OCI-LY1 (cell line): Measurements from ENCODE around the gene ALPI.

Source experiments
- H2AFZ ChIP-seq: fragments of 200-600 bp; sonication (generic), shearing (Covaris generic); 2 replicates; pipeline ENCODE4 v1.6.0; 2014; ENCODE audit warnings: antibody characterized with exemption, mild to moderate bottlenecking, low read length
- H3F3A ChIP-seq: fragments of 200-600 bp; sonication (generic), shearing (Covaris generic); 2 replicates; pipeline ENCODE4 v1.6.0; 2014; ENCODE audit warnings: mild to moderate bottlenecking, antibody characterized with exemption, low read length, moderate library complexity; ENCODE audit not compliant: insufficient read depth
- H3K27ac ChIP-seq: fragments of 200-600 bp; sonication (generic); 2 replicates; pipeline ENCODE4 v1.5.1; 2014; ENCODE audit warnings: low read length, mixed run types, mild to moderate bottlenecking, low read depth; ENCODE audit not compliant: poor library complexity, severe bottlenecking
- H3K27me3 ChIP-seq: fragments of 200-600 bp; sonication (generic); 2 replicates; pipeline ENCODE4 v1.6.0; 2014; ENCODE audit warnings: antibody characterized with exemption, mild to moderate bottlenecking, low read length, moderate library complexity; ENCODE audit not compliant: insufficient read depth
- H3K36me3 ChIP-seq: fragments of 200-600 bp; sonication (generic); 2 replicates; pipeline ENCODE4 v1.6.1; 2014; ENCODE audit warnings: mild to moderate bottlenecking, antibody characterized with exemption, low read length, moderate library complexity, mixed read lengths; ENCODE audit not compliant: insufficient read depth
- H3K4me1 ChIP-seq: fragments of 200-600 bp; sonication (generic); 2 replicates; pipeline ENCODE4 v1.5.1; 2014; ENCODE audit warnings: mild to moderate bottlenecking, low read length, moderate library complexity; ENCODE audit not compliant: insufficient read depth, severe bottlenecking
- H3K4me2 ChIP-seq: fragments of 200-600 bp; sonication (generic), shearing (Covaris generic); 2 replicates; pipeline ENCODE4 v1.6.1; 2014; ENCODE audit warnings: low read length
- H3K4me3 ChIP-seq: fragments of 200-600 bp; sonication (generic); 2 replicates; pipeline ENCODE4 v1.5.1; 2014; ENCODE audit warnings: low read length, low read depth, mild to moderate bottlenecking, mixed read lengths; ENCODE audit not compliant: poor library complexity, severe bottlenecking
- H3K79me2 ChIP-seq: fragments of 200-600 bp; shearing (Covaris generic); 2 replicates; pipeline ENCODE4 v1.6.1; 2016; ENCODE audit warnings: mixed run types, low read length, mixed read lengths; ENCODE audit not compliant: insufficient read depth
- H3K9ac ChIP-seq: fragments of 200-600 bp; sonication (generic), shearing (Covaris generic); 2 replicates; pipeline ENCODE4 v1.6.1; 2014; ENCODE audit warnings: mild to moderate bottlenecking, low read length, mixed read lengths
- H3K9me2 ChIP-seq: fragments of 200-600 bp; sonication (generic), shearing (Covaris generic); 2 replicates; pipeline ENCODE4 v1.6.1; 2014; ENCODE audit warnings: low read depth, mild to moderate bottlenecking, low read length, mixed read lengths
- H3K9me3 ChIP-seq: fragments of 200-600 bp; shearing (Covaris generic); 2 replicates; pipeline ENCODE4 v1.6.1; 2014; ENCODE audit warnings: low read length, mixed read lengths
- H4K20me1 ChIP-seq: fragments of 200-600 bp; sonication (generic), shearing (Covaris generic); 2 replicates; pipeline ENCODE4 v1.6.0; 2016; ENCODE audit warnings: mild to moderate bottlenecking, low read length; ENCODE audit not compliant: insufficient read depth
- CTCF ChIP-seq: fragments of 200-600 bp; sonication (generic), shearing (Covaris generic); IDR thresholded peaks from 2 replicates; pipeline ENCODE4 v1.5.1; 2017; ENCODE audit warnings: mild to moderate bottlenecking, antibody characterized with exemption, low read length, moderate library complexity, mixed read lengths
- EZH2 ChIP-seq: fragments of 200-600 bp; sonication (generic), shearing (Covaris generic); IDR thresholded peaks from 2 replicates; pipeline ENCODE4 v1.8.0; 2017; ENCODE audit warnings: borderline replicate concordance, mixed run types, mild to moderate bottlenecking, antibody characterized with exemption, low read length, moderate library complexity, mixed read lengths

ALPI gene

GRCh38 chr2:232494542-232494941, 38.6 kb downstream of the ALPI start:
- no peak overlapping the region for H3K27ac ChIP-seq
- TF ChIP-seq CTCF (no peak), EZH2 (no peak)
- no peaks in the 10 kb centered on the region for H3K9me2 ChIP-seq
- H3K27me3 ChIP-seq, result no peaks in the 10 kb centered on the region; the same call in none of the 2 replicates
- no peak overlapping the region for H3K9ac ChIP-seq
- no peaks in the 10 kb centered on the region for H3K4me1 ChIP-seq
- H3K79me2 ChIP-seq, result no peaks in the 10 kb centered on the region
- no peaks in the 10 kb centered on the region for H3K36me3 ChIP-seq
- H2AFZ ChIP-seq, result no peak overlapping the region
- no peaks in the 10 kb centered on the region for H3K9me3 ChIP-seq
- no peaks in the 10 kb centered on the region for H4K20me1 ChIP-seq
- no peak overlapping the region for H3K4me2 ChIP-seq
- no peak overlapping the region for H3K4me3 ChIP-seq
- H3F3A ChIP-seq, result no peaks in the 10 kb centered on the region

GRCh38 chr2:232495292-232495691, 39.3 kb downstream of the ALPI start:
- Histone ChIP-seq H2AFZ (no peak overlapping the region), H3K9ac (no peak overlapping the region), H3K9me3 (no peaks in the 10 kb centered on the region), H3K79me2 (no peaks in the 10 kb centered on the region), H3K36me3 (no peaks in the 10 kb centered on the region), H3K4me3 (no peak overlapping the region), H3K27ac (no peak overlapping the region), H3K4me1 (no peaks in the 10 kb centered on the region), H3K4me2 (no peak overlapping the region), H3K27me3 (no peaks in the 10 kb centered on the region; the same call in none of the 2 replicates), H4K20me1 (no peaks in the 10 kb centered on the region), H3K9me2 (no peaks in the 10 kb centered on the region), H3F3A (no peaks in the 10 kb centered on the region)
- no peak for TF ChIP-seq EZH2
- TF ChIP-seq CTCF, result no peak

- no peaks in the 10 kb centered on the region for H3K9me3 ChIP-seq
- TF ChIP-seq EZH2 (no peak), CTCF (no peak)
- no peaks in the 10 kb centered on the region; the same call in none of the 2 replicates for H3K27me3 ChIP-seq
- no peaks in the 10 kb centered on the region for H4K20me1 ChIP-seq
- no peaks in the 10 kb centered on the region for H3K4me1 ChIP-seq
- no peaks in the 10 kb centered on the region for H3K9me2 ChIP-seq
- H3K4me3 ChIP-seq, result no peak overlapping the region
- no peaks in the 10 kb centered on the region for H3K36me3 ChIP-seq
- H3F3A ChIP-seq, result no peaks in the 10 kb centered on the region
- H3K27ac ChIP-seq, result no peak overlapping the region
- H3K4me2 ChIP-seq, result no peak overlapping the region
- H2AFZ ChIP-seq, result no peak overlapping the region
- H3K9ac ChIP-seq, result no peak overlapping the region
- no peaks in the 10 kb centered on the region for H3K79me2 ChIP-seq
Measured at GRCh38 chr2:232496501-232497270, 40.7 kb downstream of the ALPI start.
